B cell (primary cell): ENCODE data around the gene KCTD10. TPM values are rescaled to one million over a fixed set of nuclear protein-coding genes. Genes with fewer than 3 reads are reported as not detected.

ENCODE experiments used
- ATAC-seq: fragments of 200-7000 bp; cut with Tn5 transposase; one replicate; pipeline ENCODE4 v1.10.0; 2021; ENCODE audit warnings: low read depth, mild to moderate bottlenecking, moderate number of reproducible peaks, moderate library complexity
- CTCF ChIA-PET: fragments of 350-600 bp; sonication (Branson Sonifier 250); formaldehyde crosslinking; loops from one replicate; lab custom pipeline; 2021; ENCODE audit warnings: antibody characterized with exemption, inconsistent platforms; lab: Charles Lee
- POLR2A ChIA-PET: fragments of 350-600 bp; sonication (Branson Sonifier 250); formaldehyde crosslinking; loops from one replicate; lab custom pipeline; 2021; ENCODE audit warnings: antibody characterized with exemption; lab: Charles Lee
- DNase-seq: peaks from one replicate; pipeline ENCODE4 v3.0.0; 2013
- H2AFZ ChIP-seq: 2 replicates; pipeline ENCODE4 v1.6.1; 2012; ENCODE audit warnings: mild to moderate bottlenecking, low read depth, low read length; ENCODE audit not compliant: insufficient read depth, poor library complexity, severe bottlenecking
- H3K27ac ChIP-seq, 2 donors: 1 replicate in 1 of 2; 2 replicates in 1 of 2; pipeline ENCODE4 v1.5.1; 2012 to 2013; ENCODE audit warnings: low read length in 2 of 2, mild to moderate bottlenecking in 2 of 2, moderate library complexity in 1 of 2
- H3K27me3 ChIP-seq, 4 experiments: fragments of 200-600 bp in 1 of 4; sonication (generic) in 1 of 4; replicated peaks in 1 of 4; 1 replicate in 2 of 4; 2 replicates in 2 of 4; pipeline versions ENCODE4 v1.6.1 to v1.7.0; 2013 to 2016; ENCODE audit warnings: low read length in 3 of 4, mild to moderate bottlenecking in 2 of 4, mixed read lengths in 1 of 4, moderate library complexity in 1 of 4; ENCODE audit not compliant: insufficient read depth in 4 of 4, control insufficient read depth in 3 of 4; ENCODE audit errors: control extremely low read depth in 1 of 4
- H3K36me3 ChIP-seq, 2 experiments: replicated peaks in 1 of 2; 1 replicate in 1 of 2; 2 replicates in 1 of 2; pipeline versions ENCODE4 v1.6.1 to v1.7.1; 2013; ENCODE audit warnings: low read length in 1 of 2; ENCODE audit not compliant: insufficient read depth in 2 of 2, control insufficient read depth in 1 of 2; ENCODE audit errors: control extremely low read depth in 1 of 2, extremely low read depth in 1 of 2
- H3K4me1 ChIP-seq, 2 donors: fragments of 200-600 bp in 1 of 2; sonication (generic) in 1 of 2; 1 replicate in 1 of 2; 2 replicates in 1 of 2; pipeline versions ENCODE4 v1.5.1 to v1.6.1; 2013 to 2017; ENCODE audit warnings: low read length in 2 of 2; ENCODE audit not compliant: control insufficient read depth in 2 of 2, insufficient read depth in 2 of 2
- H3K4me2 ChIP-seq: replicated peaks from 2 replicates; pipeline ENCODE3; 2012; ENCODE audit warnings: mild to moderate bottlenecking, low read depth, low read length; ENCODE audit not compliant: poor library complexity, severe bottlenecking
- H3K4me3 ChIP-seq, 5 experiments: fragments of 200-600 bp in 1 of 5; sonication (generic) in 1 of 5; 1 replicate in 3 of 5; 2 replicates in 2 of 5; pipeline versions ENCODE4 v1.5.1 to v1.7.0; 2011 to 2016; ENCODE audit warnings: low read length in 4 of 5, mild to moderate bottlenecking in 4 of 5, low read depth in 2 of 5, control low read depth in 1 of 5, moderate library complexity in 1 of 5; ENCODE audit not compliant: insufficient read depth in 1 of 5; ENCODE audit errors: control extremely low read depth in 1 of 5, extremely low read depth in 1 of 5
- H3K79me2 ChIP-seq: fragments of 200-600 bp; sonication (generic); one replicate; pipeline ENCODE4 v1.6.0; 2016; ENCODE audit warnings: low read length; ENCODE audit not compliant: control insufficient read depth, insufficient read depth
- H3K9ac ChIP-seq: fragments of 200-600 bp; sonication (generic); 2 replicates; pipeline ENCODE4 v1.6.1; 2017; ENCODE audit warnings: mild to moderate bottlenecking, low read length, moderate library complexity
- H3K9me3 ChIP-seq, 3 donors: one replicate each; pipeline versions ENCODE4 v1.6.1 to v1.7.1; 2013; ENCODE audit warnings: low read length in 2 of 3; ENCODE audit not compliant: control insufficient read depth in 2 of 3, insufficient read depth in 1 of 3; ENCODE audit errors: control extremely low read depth in 1 of 3
- H4K20me1 ChIP-seq: 2 replicates; pipeline ENCODE4 v1.6.0; 2012; ENCODE audit warnings: mild to moderate bottlenecking, low read length; ENCODE audit not compliant: insufficient read depth, control insufficient read depth, poor library complexity, severe bottlenecking
- H3K27ac Mint-ChIP-seq: one replicate; pipeline ENCODE4 v1.8.0; 2021; ENCODE audit warnings: mixed read lengths
- H3K27me3 Mint-ChIP-seq: one replicate; pipeline ENCODE4 v1.8.0; 2021; ENCODE audit warnings: mixed read lengths
- H3K4me1 Mint-ChIP-seq: one replicate; pipeline ENCODE4 v1.8.0; 2021; ENCODE audit warnings: mixed read lengths
- H3K4me3 Mint-ChIP-seq: one replicate; pipeline ENCODE4 v1.8.0; 2021; ENCODE audit warnings: mixed read lengths
- H3K9me3 Mint-ChIP-seq: one replicate; pipeline ENCODE4 v1.8.0; 2022; ENCODE audit warnings: mixed read lengths; ENCODE audit not compliant: insufficient read depth
- EZH2 ChIP-seq: IDR thresholded peaks from 2 replicates; pipeline ENCODE4 v1.6.1; 2012; ENCODE audit warnings: borderline replicate concordance, low read depth, mild to moderate bottlenecking, moderate library complexity, low read length; ENCODE audit not compliant: insufficient read depth, poor library complexity, severe bottlenecking
- whole genome bisulfite sequencing: methylation state at CpG from one replicate; pipeline ENCODE4 v1.1.5; 2013; ENCODE audit warnings: missing lambda C conversion rate; ENCODE audit not compliant: insufficient coverage; 5-methylcytosine and 5-hydroxymethylcytosine counted together
- intact Hi-C: fragments of 100-400 bp; cut with micrococcal nuclease; formaldehyde crosslinking; loops from one replicate; pipeline ENCODE4 v1.10.0; 2022
- polyA plus RNA-seq: library from polyadenylated mRNA; depleted of rRNA; stranded (reverse); fragments of >200 nt; gene quantifications from 2 replicates; pipeline ENCODE4 v1.2.3, GENCODE V29; 2012
- total RNA-seq, 2 donors: library from RNA; stranded (reverse); fragments of 120-200 nt in 1 of 2; gene quantifications; 1 replicate in 1 of 2; 2 replicates in 1 of 2; pipeline versions ENCODE4 v1.2.3 to v1.2.4, GENCODE V29; 2013 to 2022
- TF ChIP-seq, protein P1 (sequence below): fragments of 200-600 bp; IDR thresholded peaks from one replicate; pipeline ENCODE4 v1.8.0; 2022; ENCODE audit warnings: antibody characterized with exemption, mild to moderate bottlenecking

Gene KCTD10
- total and polyA plus RNA-seq, 2 donors (not counting 1 experiment from before 2014, with no cell fraction given), result 15.4 to 30.9 TPM

DNA sequence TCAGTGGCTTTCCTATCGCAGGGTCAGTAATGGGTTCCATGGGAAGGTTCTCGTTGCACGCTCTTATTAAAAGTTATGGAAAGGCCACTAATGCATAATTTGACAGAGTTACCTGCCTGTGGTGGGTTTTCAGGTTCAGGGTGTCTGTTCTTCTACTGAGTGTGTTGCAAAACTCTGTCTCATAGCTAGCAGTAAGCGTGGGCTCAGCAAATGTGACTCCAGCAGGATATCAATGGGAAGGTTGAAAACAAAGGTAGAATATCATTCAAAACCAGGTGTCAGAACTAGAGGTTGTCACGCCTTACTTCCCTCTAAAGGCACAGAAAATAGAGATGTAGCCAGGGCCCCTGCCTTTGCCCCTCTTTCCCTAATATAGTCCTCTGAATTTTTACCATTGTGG, 25.2 kb upstream of the KCTD10 start:
- no peaks in the 10 kb centered on the region for H3K27me3 Mint-ChIP-seq
- TF ChIP-seq EZH2, result no peak
- TF ChIP-seq, protein P1, sequence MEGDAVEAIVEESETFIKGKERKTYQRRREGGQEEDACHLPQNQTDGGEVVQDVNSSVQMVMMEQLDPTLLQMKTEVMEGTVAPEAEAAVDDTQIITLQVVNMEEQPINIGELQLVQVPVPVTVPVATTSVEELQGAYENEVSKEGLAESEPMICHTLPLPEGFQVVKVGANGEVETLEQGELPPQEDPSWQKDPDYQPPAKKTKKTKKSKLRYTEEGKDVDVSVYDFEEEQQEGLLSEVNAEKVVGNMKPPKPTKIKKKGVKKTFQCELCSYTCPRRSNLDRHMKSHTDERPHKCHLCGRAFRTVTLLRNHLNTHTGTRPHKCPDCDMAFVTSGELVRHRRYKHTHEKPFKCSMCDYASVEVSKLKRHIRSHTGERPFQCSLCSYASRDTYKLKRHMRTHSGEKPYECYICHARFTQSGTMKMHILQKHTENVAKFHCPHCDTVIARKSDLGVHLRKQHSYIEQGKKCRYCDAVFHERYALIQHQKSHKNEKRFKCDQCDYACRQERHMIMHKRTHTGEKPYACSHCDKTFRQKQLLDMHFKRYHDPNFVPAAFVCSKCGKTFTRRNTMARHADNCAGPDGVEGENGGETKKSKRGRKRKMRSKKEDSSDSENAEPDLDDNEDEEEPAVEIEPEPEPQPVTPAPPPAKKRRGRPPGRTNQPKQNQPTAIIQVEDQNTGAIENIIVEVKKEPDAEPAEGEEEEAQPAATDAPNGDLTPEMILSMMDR, result no peak
- Histone ChIP-seq H3K27ac (no peak overlapping the region), H3K36me3 (peaks cover 12 to 93% of the 10 kb centered on the region in 2 experiments), H3K79me2 (no peaks in the 10 kb centered on the region), H3K9ac (no peak overlapping the region), H3K4me1 (no peaks in the 10 kb centered on the region), H2AFZ (no peak overlapping the region), H3K4me2 (no peak overlapping the region), H4K20me1 (no peaks in the 10 kb centered on the region), H3K9me3 (no peaks in the 10 kb centered on the region), H3K27me3 (no peaks in the 10 kb centered on the region), H3K4me3 (no peak overlapping the region)
- WGBS, result 100% methylated on average over 4 of the region's 5 CpGs
- CTCF ChIA-PET, result no interaction called here
- intact Hi-C loops, result no loop called here
- no peaks in the 10 kb centered on the region for H3K4me1 Mint-ChIP-seq
- no peak for DNase-seq
- H3K27ac Mint-ChIP-seq, result no peak overlapping the region
- POLR2A ChIA-PET, result no interaction called here
- H3K9me3 Mint-ChIP-seq, result no peaks in the 10 kb centered on the region
- H3K4me3 Mint-ChIP-seq, result no peak overlapping the region
- no peak for ATAC-seq

DNA sequence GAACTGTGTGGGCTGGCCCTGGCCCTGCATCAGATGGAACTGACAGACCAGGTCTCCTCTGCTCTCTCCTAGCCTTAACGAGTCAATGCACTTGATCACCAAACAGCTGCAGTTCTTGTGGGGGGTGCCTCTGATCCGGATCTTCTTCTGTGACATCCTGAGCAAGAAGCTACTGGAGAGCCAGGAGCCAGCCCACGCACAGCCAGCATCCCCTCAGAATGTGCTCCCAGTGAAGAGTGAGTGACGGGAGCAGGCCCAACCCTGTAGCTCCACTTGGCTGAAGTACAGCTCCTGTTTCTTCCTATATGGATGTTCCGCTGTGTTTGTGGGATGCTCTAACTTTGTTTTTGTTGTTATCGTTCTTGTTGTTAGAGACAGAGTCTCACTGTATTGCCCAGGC, 24.2 kb upstream of the KCTD10 start:
- Mint-ChIP-seq H3K4me1 (no peaks in the 10 kb centered on the region), H3K4me3 (no peak overlapping the region), H3K9me3 (no peaks in the 10 kb centered on the region), H3K27me3 (no peaks in the 10 kb centered on the region), H3K27ac (no peak overlapping the region)
- Histone ChIP-seq H3K9me3 (no peaks in the 10 kb centered on the region), H3K4me2 (no peak overlapping the region), H3K36me3 (peaks cover 7 to 84% of the 10 kb centered on the region in 2 experiments), H3K27me3 (no peaks in the 10 kb centered on the region), H3K79me2 (no peaks in the 10 kb centered on the region), H3K4me1 (no peaks in the 10 kb centered on the region), H2AFZ (no peak overlapping the region), H3K27ac (no peak overlapping the region), H4K20me1 (no peaks in the 10 kb centered on the region), H3K4me3 (no peak overlapping the region), H3K9ac (no peak overlapping the region)
- ATAC-seq, result no peak
- no peak for DNase-seq
- ChIA-PET CTCF (no interaction called here), POLR2A (no interaction called here)
- whole genome bisulfite sequencing, result 96% methylated on average over 5 of the region's 6 CpGs
- intact Hi-C loops, result no loop called here
- TF ChIP-seq, protein P1, result no peak
- no peak for TF ChIP-seq EZH2
